Retinal pigment epithelial cell (primary cell): Measurements from ENCODE around the gene ARID5B.

ENCODE experiments used
- DNase-seq: peaks from one replicate; pipeline ENCODE4 v3.0.0-alpha.2; 2010; ENCODE audit warnings: low read depth
- H3K4me3 ChIP-seq: 2 replicates; pipeline ENCODE4 v1.5.1; 2011; ENCODE audit warnings: mild to moderate bottlenecking, low read length, control low read depth, moderate library complexity
- CTCF ChIP-seq: conservative IDR thresholded peaks from 2 replicates; pipeline ENCODE4 v1.5.1; 2011; ENCODE audit warnings: low read depth, low read length, control low read depth, inconsistent platforms

Gene ARID5B

DNA sequence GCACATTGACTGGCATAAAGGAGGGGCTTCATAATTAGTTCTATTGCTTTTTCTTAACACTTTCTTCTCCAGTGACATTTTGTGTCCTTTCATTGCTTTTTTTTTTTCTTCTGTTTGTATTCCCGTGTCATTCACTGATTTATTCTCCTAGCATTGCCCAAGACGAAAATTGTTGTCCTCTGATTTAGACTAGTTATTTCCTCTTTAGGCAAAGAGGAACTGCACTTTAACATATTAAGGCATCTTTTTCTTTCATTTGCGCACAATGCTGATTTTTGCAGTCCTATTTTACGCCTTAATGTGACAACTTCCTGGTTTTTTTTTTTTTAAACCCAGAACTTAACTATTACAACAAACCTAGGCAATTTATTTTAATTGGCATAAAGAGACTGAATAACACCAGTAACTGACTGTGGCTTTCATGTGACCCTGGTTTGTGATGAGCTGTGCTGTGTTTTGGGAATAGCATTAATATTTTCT, 39.7 kb downstream of the ARID5B start:
- H3K4me3 ChIP-seq: no peak overlapping the region
- DNase-seq: no peak
- TF ChIP-seq CTCF: no peak

- DNase-seq: no peak
Measured at GRCh38 chr10:61942604-61943461, 41.3 kb downstream of the ARID5B start.

DNA sequence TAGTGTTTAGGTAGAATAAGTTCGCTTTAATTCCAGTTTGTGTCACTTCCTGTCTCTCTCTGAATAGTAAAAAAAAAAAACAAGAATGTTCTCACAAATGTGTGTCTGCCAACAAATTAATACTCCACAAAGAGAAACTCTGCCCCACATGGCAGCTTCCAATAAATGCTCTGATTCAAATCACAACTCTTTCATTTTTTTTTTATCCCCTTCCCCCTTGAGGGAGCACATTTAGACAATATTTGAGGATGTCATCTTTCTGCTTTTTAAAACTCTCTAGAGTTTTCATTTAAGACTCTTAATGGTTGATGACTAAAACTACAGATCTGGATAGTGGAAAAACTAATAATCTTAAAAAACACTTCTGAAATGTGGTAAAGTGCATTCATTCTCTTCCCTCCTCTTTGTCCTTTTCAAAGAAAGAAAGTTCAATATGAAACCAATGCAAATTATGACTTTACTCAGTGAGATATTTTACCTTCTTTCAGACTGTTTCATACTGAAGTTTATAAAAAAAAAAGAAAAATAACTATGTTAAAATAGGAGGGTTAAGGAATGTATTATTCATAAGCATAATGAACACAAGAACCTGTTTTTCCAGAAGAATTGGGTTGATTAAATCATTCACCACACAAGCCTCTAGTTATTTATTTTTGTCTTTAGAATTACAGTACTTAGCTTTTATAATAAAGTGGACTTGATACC, 42.3 kb downstream of the ARID5B start:
- TF ChIP-seq CTCF: peak; percentile 26
- peak; percentile 59 for DNase-seq
- H3K4me3 ChIP-seq: no peak overlapping the region

More at GRCh38 chr10:61942604-61943461, 41.3 kb downstream of the ARID5B start:
- no peak for TF ChIP-seq CTCF
- H3K4me3 ChIP-seq: peak overlapping the region; percentile 7

- no peak overlapping the region for H3K4me3 ChIP-seq
- no peak for DNase-seq
- TF ChIP-seq CTCF: no peak
Measured at GRCh38 chr10:61944410-61945147, 43.1 kb downstream of the ARID5B start.

GRCh38 chr10:61949687-61950086, 48.2 kb downstream of the ARID5B start:
- no peak for TF ChIP-seq CTCF
- DNase-seq: no peak
- H3K4me3 ChIP-seq: no peak overlapping the region

DNA sequence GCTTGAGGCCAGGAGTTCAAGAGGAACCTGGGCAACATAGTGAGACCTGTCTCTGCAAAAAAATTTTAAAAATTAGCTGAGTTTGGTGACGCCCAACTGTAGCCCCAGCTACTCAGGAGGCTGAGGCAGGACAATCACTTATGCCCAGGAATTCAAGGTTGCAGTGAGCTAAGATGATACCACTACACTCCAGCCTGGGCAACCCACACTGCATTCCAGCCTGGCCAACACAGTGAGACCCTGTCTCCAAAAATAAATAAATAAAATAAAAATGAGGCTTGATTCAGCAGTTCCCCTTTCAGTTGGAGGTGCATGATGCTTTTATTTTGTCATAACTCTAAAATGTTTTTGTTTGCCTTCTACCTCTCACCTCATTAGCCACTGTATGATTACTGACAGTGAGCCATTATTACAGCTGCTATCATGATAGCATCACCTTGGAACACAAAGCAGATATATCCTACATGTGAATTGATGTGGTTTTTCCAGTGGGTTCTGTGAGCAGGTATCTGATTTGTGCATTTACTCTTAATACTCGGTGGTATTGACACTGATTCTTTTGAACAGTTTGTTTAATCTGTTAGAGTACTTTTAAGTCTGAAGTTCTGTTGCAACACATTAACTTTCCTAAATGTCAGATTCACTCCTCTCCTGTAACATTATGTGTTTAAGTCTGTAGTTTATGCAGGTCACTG, 49.1 kb downstream of the ARID5B start:
- no peak for TF ChIP-seq CTCF
- H3K4me3 ChIP-seq: no peak overlapping the region
- DNase-seq: no peak
